HL-60 (cell line): ENCODE measurements around the gene VPS35L.

Experiments
- CTCF ChIP-seq: IDR thresholded peaks from one replicate; pipeline ENCODE4 v1.5.1; 2011; ENCODE audit warnings: low read length, control low read depth, inconsistent platforms; ENCODE audit not compliant: insufficient read depth
- POLR2AphosphoS5 ChIP-seq: IDR thresholded peaks from 2 replicates; pipeline ENCODE4 v1.6.1; 2012; ENCODE audit warnings: low read depth
- SPI1 ChIP-seq: IDR thresholded peaks from 2 replicates; pipeline ENCODE4 v1.6.1; 2012; ENCODE audit warnings: low read depth, mild to moderate bottlenecking, borderline replicate concordance

- TF ChIP-seq POLR2AphosphoS5 (no peak), CTCF (no peak), SPI1 (no peak)
Measured at GRCh38 chr16:19595043-19595767, 39.7 kb downstream of the VPS35L start.
